Right lobe of liver (tissue), 6 donors: ENCODE results near the gene SPOCK1. TPM values are rescaled to one million over a fixed set of nuclear protein-coding genes. Genes with fewer than 3 reads are reported as not detected.
"Not testable (repeated sequence)": the region's sequence is repeated elsewhere in the genome, so short reads cannot be mapped to it uniquely, and the experiment has no call there.

Experiments used
- ATAC-seq, 4 donors: fragments of 200-7000 bp; cut with Tn5 transposase; one replicate each; pipeline ENCODE4 v1.9.1; 2020; ENCODE audit warnings: mild to moderate bottlenecking in 4 of 4, moderate library complexity in 4 of 4
- DNase-seq, 3 donors: peaks; one replicate each; pipeline ENCODE4 v3.0.0-alpha.2; 2020
- H3K27ac ChIP-seq, 3 donors: fragments of 200-600 bp; one replicate each; pipeline ENCODE4 v1.8.0; 2022
- H3K27me3 ChIP-seq, 2 donors: fragments of 200-600 bp; one replicate each; pipeline ENCODE4 v1.8.0; 2022
- H3K36me3 ChIP-seq, 4 donors: fragments of 200-600 bp; sonication (generic) in 1 of 4; one replicate each; pipeline versions ENCODE4 v1.5.1 to v1.8.0; 2017 to 2022; ENCODE audit warnings: control low read depth in 1 of 4
- H3K4me1 ChIP-seq, 4 donors: fragments of 200-600 bp; sonication (generic) in 1 of 4; one replicate each; pipeline versions ENCODE4 v1.5.1 to v1.8.0; 2017 to 2022; ENCODE audit warnings: control low read depth in 1 of 4
- H3K4me3 ChIP-seq, 3 donors: fragments of 200-600 bp; one replicate each; pipeline ENCODE4 v1.8.0; 2022
- H3K9me3 ChIP-seq, 4 donors: fragments of 200-600 bp; sonication (generic) in 1 of 4; one replicate each; pipeline versions ENCODE4 v1.5.1 to v1.8.0; 2017 to 2022; ENCODE audit warnings: control low read depth in 1 of 4
- CTCF ChIP-seq, 4 donors: fragments of 200-600 bp in 3 of 4; fragments of 450-650 bp in 1 of 4; IDR thresholded peaks; one replicate each; pipeline versions ENCODE4 v1.5.1 to v1.8.0; 2016 to 2022; ENCODE audit warnings: antibody characterized with exemption in 4 of 4, mild to moderate bottlenecking in 2 of 4
- POLR2A ChIP-seq: fragments of 450-650 bp; IDR thresholded peaks from one replicate; pipeline ENCODE4 v1.6.1; 2017; ENCODE audit warnings: antibody characterized with exemption, mild to moderate bottlenecking
- WGBS: methylation state at CpG from one replicate; pipeline ENCODE4 v1.1.6; 2018; ENCODE audit warnings: low coverage, low lambda C conversion rate; ENCODE audit not compliant: insufficient coverage; ENCODE audit errors: missing lambda C conversion rate; 5-methylcytosine and 5-hydroxymethylcytosine counted together
- intact Hi-C, 2 donors: fragments of 100-400 bp; cut with DNase I; formaldehyde crosslinking; loops; one replicate each; pipeline versions ENCODE4 v1.11.2 to v1.14.1; 2022
- total RNA-seq, 6 experiments: library from RNA; depleted of rRNA in 2 of 6; stranded (reverse); fragments of >200 nt in 2 of 6; fragmentation: NEBNext Ultra II Directional in 3 of 6; extraction: Animal tissue kit (Norgen Biotek cat#: 25700) in 3 of 6; gene quantifications; one replicate each; pipeline versions ENCODE4 v1.1.0 to v1.2.4, GENCODE V29; 2016 to 2023
- donor health status: DM: no; HTN: yes; CAD: no.
- donor health status: DM: no; HTN: no; CAD: no.
- donor health status: DM: no; HTN: no; CAD: no.
- donor health status: DM: no; HTN: yes; CAD: no.
- donor health status: DM: no; HTN: yes; CAD: no.

SPOCK1 gene
- total RNA-seq, 6 experiments from 2014 or later = 0.06 to 0.86 (median 0.15) TPM; not detected in 1

- Histone ChIP-seq H3K9me3 (no peaks in the 10 kb centered on the region), H3K4me3 (no peak overlapping the region), H3K4me1 (no peaks in the 10 kb centered on the region), H3K27me3 (no peaks in the 10 kb centered on the region), H3K27ac (no peak overlapping the region), H3K36me3 (no peaks in the 10 kb centered on the region)
- WGBS = 28% methylated on average over 2 of the region's 2 CpGs
- intact Hi-C loops = no loop called here
- no peak for ATAC-seq
- no peak for TF ChIP-seq POLR2A
- no peak for TF ChIP-seq CTCF (IDR thresholded peaks at IDR 0.05)
- DNase-seq = no peak
These were observed 262.9 kb downstream of the SPOCK1 start for GRCh38 chr5:137236252-137236651.

GRCh38 chr5:137234973-137235943 is 263.9 kb downstream of the SPOCK1 start:
- H3K9me3 ChIP-seq = no peaks in the 10 kb centered on the region
- no peaks in the 10 kb centered on the region for H3K36me3 ChIP-seq
- intact Hi-C loops = no loop called here
- no peak overlapping the region for H3K4me3 ChIP-seq
- TF ChIP-seq POLR2A (no peak), CTCF (IDR thresholded peaks at IDR 0.05) (no peak)
- ATAC-seq (no peak), DNase-seq (no peak)
- H3K27me3 ChIP-seq = no peaks in the 10 kb centered on the region
- no peaks in the 10 kb centered on the region for H3K4me1 ChIP-seq
- WGBS = 71% methylated on average over 10 of the region's 10 CpGs
- H3K27ac ChIP-seq = no peak overlapping the region

- H3K4me3 ChIP-seq = no peak overlapping the region
- intact Hi-C loops = no loop called here
- 73% methylated on average over 1 of the region's 1 CpG for WGBS
These were observed 265.4 kb downstream of the SPOCK1 start for GRCh38 chr5:137233726-137234125.

GRCh38 chr5:137233304-137233703 is 265.8 kb downstream of the SPOCK1 start:
- DNase-seq, H3K36me3 ChIP-seq, H3K27ac ChIP-seq, ATAC-seq, H3K4me1 ChIP-seq, intact Hi-C loops, H3K4me3 ChIP-seq, H3K9me3 ChIP-seq, H3K27me3 ChIP-seq: not testable (repeated sequence)
- WGBS = 20% methylated on average over 1 of the region's 1 CpG

More at GRCh38 chr5:137233726-137234125, 265.4 kb downstream of the SPOCK1 start:
- DNase-seq (no peak), ATAC-seq (no peak)
- Histone ChIP-seq H3K9me3 (no peaks in the 10 kb centered on the region), H3K27ac (no peak overlapping the region), H3K36me3 (no peaks in the 10 kb centered on the region), H3K4me1 (no peaks in the 10 kb centered on the region), H3K27me3 (no peaks in the 10 kb centered on the region)
- TF ChIP-seq CTCF (IDR thresholded peaks at IDR 0.05) (no peak), POLR2A (no peak)

- intact Hi-C loops = no loop called here
- no peak for ATAC-seq
- no peak overlapping the region for H3K4me3 ChIP-seq
- H3K27ac ChIP-seq = no peak overlapping the region
- TF ChIP-seq CTCF (IDR thresholded peaks at IDR 0.05) (no peak), POLR2A (no peak)
- no peaks in the 10 kb centered on the region for H3K4me1 ChIP-seq
- no peaks in the 10 kb centered on the region for H3K27me3 ChIP-seq
- H3K9me3 ChIP-seq = no peaks in the 10 kb centered on the region
- DNase-seq = no peak
- H3K36me3 ChIP-seq = no peaks in the 10 kb centered on the region
These were observed 267.6 kb downstream of the SPOCK1 start for GRCh38 chr5:137231540-137231939.
